ENCODE results near the gene CDX2.
"Not testable (repeated sequence)": the region's sequence is repeated elsewhere in the genome, so short reads cannot be mapped to it uniquely, and the experiment has no call there.

Gene CDX2

GRCh38 chr13:27964206-27964605, 4.9 kb downstream of the CDX2 start:
- DNase-seq = not testable (repeated sequence)

DNA sequence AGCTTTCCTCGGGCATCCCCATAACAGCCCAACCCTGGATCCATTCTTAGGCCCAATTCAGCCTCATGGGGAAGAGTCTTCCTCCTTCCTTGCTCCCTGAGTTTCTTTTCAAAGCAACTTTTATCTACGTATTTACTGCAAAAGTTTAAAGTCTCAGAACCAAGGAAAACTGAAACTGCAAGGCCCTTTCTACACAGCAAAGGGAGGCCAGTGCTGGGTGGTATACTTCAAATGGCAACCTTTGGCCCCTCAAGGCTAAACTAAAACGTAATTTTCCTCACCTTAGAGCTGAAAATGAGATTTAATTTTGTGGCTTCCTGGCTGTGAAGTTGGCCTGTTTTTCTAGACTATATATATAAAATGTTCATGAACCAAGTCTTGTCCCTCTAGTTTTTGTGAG, 5.6 kb downstream of the CDX2 start:
- no peak for DNase-seq

GRCh38 chr13:27962982-27963381, 6.1 kb downstream of the CDX2 start:
- no peak for DNase-seq

DNA sequence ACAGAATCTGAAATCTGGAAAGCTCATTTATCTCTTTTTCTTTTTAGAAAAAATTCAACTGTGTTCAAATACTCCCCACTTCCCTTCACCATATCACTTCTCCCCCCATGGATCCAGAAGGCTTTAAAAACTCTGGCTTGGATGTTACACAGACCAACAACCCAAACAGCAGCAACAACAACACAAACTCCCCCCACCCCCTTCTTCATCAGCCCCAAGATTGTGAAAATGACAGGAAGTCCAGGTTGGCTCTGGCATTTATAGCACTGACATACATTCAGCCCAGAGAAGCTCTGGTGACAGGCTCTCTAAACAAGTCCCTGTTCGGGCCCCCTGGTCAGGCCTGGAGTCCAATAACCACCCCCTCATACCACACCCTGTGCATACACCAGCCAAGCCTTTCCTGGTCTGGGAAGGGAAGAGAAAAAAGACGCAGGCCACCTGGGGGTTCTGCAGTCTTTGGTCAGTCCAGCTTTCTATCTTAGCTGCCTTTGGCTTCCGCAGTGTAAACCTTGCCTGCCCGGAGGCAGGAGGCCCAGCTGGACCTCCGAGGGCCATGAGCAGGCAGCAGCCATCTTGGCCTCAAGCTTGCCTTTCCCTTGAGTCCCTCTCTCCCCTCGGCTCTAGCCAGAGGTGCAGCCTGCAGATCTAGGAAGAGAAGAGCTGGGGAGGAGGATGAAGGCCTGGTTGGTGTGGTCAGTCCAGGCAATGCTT, 6.8 kb downstream of the CDX2 start:
- DNase-seq = no peak

DNA sequence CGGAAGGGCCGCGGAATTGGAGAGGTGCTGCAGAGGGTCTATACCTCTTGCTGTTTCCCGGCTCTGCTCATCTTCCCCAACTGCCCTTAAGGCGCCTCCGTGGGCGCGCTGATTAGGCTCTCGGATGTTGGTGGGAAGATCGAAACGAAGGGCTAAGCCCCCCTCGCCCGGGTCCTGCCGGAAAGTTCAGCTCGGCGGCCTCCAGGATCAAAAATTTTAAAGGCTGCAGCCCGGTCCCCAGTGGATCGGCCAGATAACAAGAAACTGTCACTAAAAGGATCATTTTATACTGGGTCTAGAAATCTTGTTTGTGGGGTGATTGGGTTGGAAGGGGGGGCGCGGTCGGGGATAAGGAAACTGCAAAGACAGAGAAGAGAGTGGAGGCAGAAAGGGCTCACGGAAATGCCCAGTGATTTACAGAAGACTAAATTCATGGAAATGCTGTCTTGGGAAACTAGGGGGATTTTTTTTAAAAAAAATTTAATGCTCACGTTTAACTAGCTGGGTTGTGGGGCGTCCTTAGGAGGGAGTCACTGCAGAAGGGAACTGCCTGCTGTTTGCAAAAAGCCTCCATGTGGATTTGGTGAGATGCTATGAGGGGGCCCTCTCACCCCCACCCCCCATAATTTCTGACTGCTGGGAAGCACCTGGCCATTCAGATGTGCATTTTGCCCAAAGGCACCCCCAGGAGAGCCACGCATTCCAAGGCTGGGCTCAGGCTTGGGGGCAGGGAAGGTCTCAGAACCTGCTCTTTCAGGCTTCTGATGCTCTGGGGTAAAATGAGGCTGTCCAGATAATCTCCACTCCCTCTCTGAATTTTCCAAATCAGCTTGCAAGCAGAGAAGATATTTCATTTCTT, 7.7 kb downstream of the CDX2 start:
- DNase-seq = no peak

DNA sequence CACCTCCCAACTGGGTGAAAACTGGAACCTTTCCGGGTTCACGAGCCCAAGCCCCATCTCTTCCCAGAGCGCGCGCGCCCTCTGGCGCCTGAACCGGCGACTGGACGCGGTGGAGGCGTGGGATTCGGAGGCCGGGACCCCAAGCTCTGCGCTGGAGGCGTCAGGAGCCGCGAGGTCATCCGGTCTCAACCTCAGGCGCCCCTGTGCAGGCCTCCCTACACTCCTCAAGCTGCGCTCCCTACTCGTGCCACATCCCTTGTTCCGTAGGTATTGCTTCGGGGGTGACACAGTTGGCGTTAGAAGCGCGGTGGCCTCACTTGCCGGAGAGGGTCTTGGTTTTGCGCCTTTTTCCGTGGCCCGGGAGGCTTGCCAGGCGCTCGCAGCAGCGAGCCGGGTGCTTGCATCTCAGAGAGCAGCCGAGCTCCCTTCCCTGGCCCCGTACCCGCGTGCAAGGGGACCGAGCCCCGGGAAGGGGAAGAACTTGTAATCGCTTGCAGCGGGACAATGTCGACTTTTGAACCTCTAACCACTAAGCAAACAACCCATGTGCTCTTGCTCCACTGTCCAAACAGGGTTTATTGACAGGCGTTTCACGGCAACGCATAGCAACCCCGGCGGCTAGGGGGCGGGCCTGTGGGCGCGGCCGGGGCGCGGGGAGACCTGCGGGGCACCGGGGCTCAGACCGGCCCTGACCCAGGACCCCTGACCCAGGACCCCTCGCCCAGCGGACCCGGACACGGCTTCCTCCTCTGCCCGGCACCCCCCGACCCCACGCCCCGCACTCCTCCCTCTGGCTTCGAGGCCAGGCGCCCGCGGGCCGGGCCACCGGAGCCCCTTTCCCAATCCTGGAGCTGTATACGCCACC, 8.5 kb downstream of the CDX2 start:
- DNase-seq = no peak

DNA sequence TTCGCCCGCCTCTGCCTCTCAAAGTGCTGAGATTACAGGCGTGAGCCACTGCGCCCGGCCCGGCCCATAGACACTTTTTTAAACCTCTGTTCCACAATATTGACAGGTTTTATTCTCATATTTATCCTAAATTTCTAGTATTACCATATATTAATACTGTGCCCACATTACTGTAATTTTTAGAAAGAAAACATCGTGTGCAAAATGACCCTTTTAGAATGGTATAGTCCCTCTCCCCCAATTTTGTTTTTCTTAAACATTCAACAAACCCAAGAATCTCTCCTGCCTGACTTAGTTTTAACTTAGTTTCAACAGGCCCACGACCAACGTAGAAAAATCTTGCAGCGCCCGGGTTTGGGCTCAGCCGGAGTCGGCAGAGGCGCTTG, 9.1 kb downstream of the CDX2 start:
- DNase-seq = no peak

DNA sequence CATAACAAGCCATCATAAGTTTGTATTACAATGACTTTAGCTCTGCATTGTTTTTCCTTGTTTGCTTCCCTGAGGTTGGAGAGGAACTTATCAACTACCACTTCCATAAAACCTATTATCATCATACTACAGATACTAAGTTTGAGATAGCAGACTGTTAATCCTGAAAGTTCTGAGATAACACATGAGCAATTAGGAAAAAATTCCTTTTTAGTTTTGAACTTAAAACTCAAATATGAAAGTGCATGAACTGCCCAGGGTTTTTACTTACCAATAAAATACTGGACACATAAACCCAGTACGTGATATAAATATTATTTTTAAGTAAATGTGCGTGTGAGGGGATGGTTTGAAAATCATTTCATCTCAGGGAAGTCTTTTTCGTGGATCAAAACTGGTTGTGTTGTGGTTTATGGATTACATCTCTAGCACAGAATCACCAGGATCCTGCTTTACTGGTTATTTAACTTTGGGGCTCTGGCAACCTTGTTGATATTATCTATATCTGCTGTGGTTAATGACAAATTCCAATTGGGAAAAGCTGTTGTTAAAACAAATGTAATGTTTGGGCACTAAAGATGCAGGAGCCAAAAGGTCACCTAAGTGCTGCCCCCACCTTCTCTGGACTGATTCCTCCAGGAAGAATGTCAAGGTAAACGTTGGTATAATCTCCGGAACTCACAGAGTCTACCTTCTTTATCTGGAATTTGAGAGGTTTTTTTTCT, 12.4 kb downstream of the CDX2 start:
- DNase-seq = no peak

- DNase-seq = no peak
Measured at GRCh38 chr13:27955014-27955591, 14.0 kb downstream of the CDX2 start.

DNA sequence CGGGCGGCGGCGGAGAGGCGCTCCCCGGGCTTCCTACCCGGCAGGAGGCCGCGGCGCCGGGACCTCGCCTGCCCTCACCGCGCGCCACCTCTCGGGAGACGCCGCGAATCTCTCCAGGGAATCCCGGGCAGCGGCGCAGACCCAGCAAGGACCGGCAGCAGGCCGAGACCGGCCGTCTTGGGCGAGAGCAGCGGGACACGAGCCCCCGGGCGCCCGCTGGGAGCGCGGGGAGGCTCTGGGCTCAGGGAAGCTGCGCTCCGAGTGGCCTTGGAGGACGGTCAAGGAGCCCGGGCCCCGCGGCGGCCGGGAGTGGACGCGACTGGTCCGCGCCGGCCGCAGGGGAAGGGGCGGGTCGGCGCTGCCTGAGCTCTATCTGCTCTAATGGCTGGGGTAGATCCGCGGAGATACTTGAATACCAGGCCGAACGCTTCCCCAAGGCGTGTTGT, 14.7 kb downstream of the CDX2 start:
- no peak for DNase-seq

DNA sequence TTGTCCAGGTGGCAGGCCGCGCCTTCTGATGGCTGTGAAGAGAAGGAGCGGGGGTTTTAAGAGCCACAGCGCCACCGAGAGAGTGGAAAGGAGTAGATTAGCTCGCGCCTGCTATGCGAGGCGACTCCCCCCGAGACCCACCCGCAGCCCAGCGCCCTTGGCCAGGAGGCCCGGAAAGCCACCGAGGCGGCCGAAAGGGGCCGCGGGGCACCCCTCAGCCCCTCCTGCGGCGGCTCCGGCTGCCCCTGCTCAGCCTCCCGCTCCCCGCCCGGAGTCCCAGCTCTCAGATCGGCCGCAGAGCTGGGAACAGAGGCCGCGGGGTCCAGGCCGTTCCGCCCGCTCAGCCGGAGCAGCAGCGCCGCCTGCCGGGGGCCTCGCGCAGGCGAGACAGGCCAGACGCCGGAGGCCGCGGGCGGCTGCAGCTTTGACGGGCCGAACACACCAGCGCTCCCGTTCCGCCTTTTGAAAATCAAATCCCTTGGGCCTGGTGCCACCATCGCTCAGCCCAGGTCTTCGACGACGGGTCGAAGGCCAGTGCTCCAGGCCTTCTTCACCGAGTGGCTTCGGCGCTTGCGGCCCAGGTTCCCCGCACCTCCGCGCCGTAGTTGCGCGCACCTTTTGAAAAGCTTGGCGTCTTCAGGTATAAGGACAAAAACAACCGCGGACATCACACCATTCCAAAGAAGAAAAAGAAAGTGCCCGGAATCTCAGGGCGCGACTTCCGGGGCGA, 15.3 kb downstream of the CDX2 start:
- peak; percentile 43 to 55 for DNase-seq

DNA sequence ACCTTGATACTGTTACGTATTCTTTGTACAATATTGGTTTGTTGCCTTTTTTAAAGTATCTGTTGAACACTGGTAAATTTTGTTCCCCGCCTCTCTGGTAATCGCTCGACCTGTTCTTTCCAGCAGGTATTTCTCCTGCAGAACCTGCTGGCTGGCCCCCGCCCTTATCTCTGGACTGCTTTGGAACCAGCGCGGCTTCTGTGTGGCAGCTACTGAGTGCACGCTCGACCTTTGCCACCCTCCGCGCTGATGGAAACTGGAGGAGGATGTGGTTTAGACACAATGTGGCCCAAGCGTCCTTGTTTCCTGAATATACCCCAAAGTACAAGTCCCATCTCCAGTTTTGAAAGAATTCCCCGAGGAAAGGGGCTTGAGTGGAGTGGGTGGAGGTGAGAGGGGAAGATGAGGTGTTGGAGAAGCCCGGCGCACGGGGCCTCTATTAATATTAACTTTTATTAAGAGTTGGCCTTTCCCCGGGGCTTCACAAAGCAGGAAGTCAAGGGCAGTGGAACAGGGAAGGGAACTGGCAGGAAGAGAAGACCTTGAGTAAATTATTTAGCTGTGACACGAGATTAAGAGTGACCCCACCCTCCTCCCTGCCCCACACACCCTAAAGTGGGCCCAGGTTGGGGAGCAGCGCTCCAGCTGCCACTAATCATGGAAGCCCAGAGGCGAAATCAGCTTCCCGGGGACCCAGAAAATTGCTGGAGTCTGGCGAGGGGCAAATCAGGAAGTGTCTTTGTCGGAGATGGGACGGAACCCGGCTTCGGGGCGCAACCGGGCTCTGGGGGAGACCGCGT, 16.0 kb downstream of the CDX2 start:
- DNase-seq = no peak

- no peak for DNase-seq
Measured at GRCh38 chr13:27942972-27943371, 26.1 kb downstream of the CDX2 start.

DNA sequence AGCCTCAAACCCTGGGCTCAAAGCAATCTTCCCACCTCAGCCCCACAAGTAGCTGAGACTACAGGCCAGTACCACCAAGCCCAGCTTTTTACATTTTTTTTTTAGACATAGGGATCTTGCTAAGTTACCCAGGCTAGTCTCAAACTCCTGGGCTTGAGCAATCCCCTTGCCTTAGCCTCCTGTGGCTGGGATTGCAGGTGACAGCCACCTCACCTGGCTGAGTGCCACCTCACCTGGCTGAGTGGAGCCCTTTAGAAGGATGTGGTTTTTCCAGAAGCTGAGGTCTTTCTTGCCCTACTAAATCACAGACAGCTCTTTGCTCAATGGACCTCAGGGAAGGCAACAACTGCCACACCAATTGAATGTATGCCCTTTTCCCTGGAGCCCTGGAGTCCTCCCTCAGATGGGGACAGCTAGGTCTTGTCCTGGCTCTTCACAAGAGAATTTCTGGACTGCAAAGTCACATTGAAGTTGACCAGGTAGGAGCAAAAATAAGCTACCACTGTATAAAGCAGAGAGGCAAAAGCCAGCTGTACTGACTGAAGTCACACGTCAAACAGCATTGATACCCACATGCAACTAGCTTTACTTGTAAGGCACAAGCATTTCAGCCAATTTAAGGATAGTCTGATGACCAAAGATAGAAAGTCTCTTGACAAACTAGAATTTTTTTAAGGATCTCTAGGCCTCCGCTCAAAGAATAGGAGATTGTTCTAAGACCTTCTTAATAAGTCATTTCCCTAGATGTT, 35.4 kb downstream of the CDX2 start:
- DNase-seq = no peak

- DNase-seq = no peak
Measured at GRCh38 chr13:27933118-27933517, 36.0 kb downstream of the CDX2 start.

GRCh38 chr13:27929868-27930267, 39.2 kb downstream of the CDX2 start:
- DNase-seq = no peak

GRCh38 chr13:27928805-27929753, 40.0 kb downstream of the CDX2 start:
- DNase-seq = no peak

DNA sequence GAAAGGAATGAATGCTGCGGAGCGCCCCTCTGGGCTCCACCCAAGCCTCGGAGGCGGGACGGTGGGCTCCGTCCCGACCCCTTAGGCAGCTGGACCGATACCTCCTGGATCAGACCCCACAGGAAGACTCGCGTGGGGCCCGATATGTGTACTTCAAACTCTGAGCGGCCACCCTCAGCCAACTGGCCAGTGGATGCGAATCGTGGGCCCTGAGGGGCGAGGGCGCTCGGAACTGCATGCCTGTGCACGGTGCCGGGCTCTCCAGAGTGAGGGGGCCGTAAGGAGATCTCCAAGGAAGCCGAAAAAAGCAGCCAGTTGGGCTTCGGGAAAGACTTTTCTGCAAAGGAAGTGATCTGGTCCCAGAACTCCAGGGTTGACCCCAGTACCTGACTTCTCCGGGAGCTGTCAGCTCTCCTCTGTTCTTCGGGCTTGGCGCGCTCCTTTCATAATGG, 40.7 kb downstream of the CDX2 start:
- no peak for DNase-seq
